Neural progenitor cell (in vitro differentiated cells): Measurements from ENCODE around the gene ATRN. TPM values are rescaled to one million over a fixed set of nuclear protein-coding genes. Genes with fewer than 3 reads are reported as not detected.

Experiments
- DNase-seq: peaks from one replicate; pipeline ENCODE4 v3.0.0-alpha.2; 2016; ENCODE audit warnings: low spot score
- H2AFZ ChIP-seq: fragments of 200-600 bp; sonication (generic); replicated peaks from 2 replicates; pipeline ENCODE4 v1.6.1; 2016; ENCODE audit warnings: antibody characterized with exemption
- H3F3A ChIP-seq: fragments of 200-600 bp; sonication (generic); 2 replicates; pipeline ENCODE4 v1.6.1; 2016; ENCODE audit warnings: antibody characterized with exemption, low read depth
- H3K27ac ChIP-seq: fragments of 200-600 bp; sonication (generic); 2 replicates; pipeline ENCODE4 v1.5.1; 2016; ENCODE audit warnings: mild to moderate bottlenecking
- H3K27me3 ChIP-seq: fragments of 200-600 bp; sonication (generic); 2 replicates; pipeline ENCODE4 v1.6.1; 2016; ENCODE audit warnings: mild to moderate bottlenecking, moderate library complexity
- H3K36me3 ChIP-seq: fragments of 200-600 bp; sonication (generic); 2 replicates; pipeline ENCODE4 v1.5.1; 2016
- H3K4me1 ChIP-seq: fragments of 200-600 bp; sonication (generic); 2 replicates; pipeline ENCODE4 v1.6.1; 2016; ENCODE audit warnings: mixed run types
- H3K4me2 ChIP-seq: fragments of 200-600 bp; sonication (generic); 2 replicates; pipeline ENCODE4 v1.6.1; 2016
- H3K4me3 ChIP-seq: fragments of 200-600 bp; sonication (generic); 2 replicates; pipeline ENCODE4 v1.5.1; 2016
- H3K79me2 ChIP-seq: fragments of 200-600 bp; sonication (generic); 2 replicates; pipeline ENCODE4 v1.6.1; 2016; ENCODE audit warnings: low read depth
- H3K9ac ChIP-seq: fragments of 200-600 bp; sonication (generic); 2 replicates; pipeline ENCODE4 v1.6.1; 2016
- H3K9me3 ChIP-seq: fragments of 200-600 bp; sonication (generic); 2 replicates; pipeline ENCODE4 v1.5.1; 2016; ENCODE audit warnings: low read depth
- H4K20me1 ChIP-seq: fragments of 200-600 bp; sonication (generic); 2 replicates; pipeline ENCODE4 v1.6.1; 2016; ENCODE audit warnings: low read depth
- H3K27ac Mint-ChIP-seq: 3 replicates; pipeline ENCODE4 v1.8.0; 2021; ENCODE audit warnings: mixed read lengths
- H3K27me3 Mint-ChIP-seq: 2 replicates; pipeline ENCODE4 v1.8.0; 2022; ENCODE audit warnings: low read depth, mild to moderate bottlenecking, inconsistent platforms, moderate library complexity, mixed read lengths; ENCODE audit not compliant: insufficient read depth
- H3K36me3 Mint-ChIP-seq: 3 replicates; pipeline ENCODE4 v1.8.0; 2021; ENCODE audit warnings: mixed read lengths
- H3K4me1 Mint-ChIP-seq: 3 replicates; pipeline ENCODE4 v1.8.0; 2021; ENCODE audit warnings: mixed read lengths
- H3K4me3 Mint-ChIP-seq: 3 replicates; pipeline ENCODE4 v1.8.0; 2021; ENCODE audit warnings: mild to moderate bottlenecking, moderate library complexity, mixed read lengths
- H3K9me3 Mint-ChIP-seq: 3 replicates; pipeline ENCODE4 v1.8.0; 2020; ENCODE audit warnings: mixed read lengths
- EZH2 ChIP-seq: fragments of 200-600 bp; sonication (generic); IDR thresholded peaks from 2 replicates; pipeline ENCODE4 v1.6.1; 2017; ENCODE audit warnings: antibody characterized with exemption, mild to moderate bottlenecking, moderate library complexity
- EZH2phosphoT487 ChIP-seq: fragments of 200-600 bp; sonication (generic); IDR thresholded peaks from 2 replicates; pipeline ENCODE4 v1.6.1; 2017; ENCODE audit warnings: antibody characterized with exemption
- total RNA-seq: library from RNA; depleted of rRNA; stranded (reverse); fragments of >200 nt; gene quantifications from 2 replicates; pipeline ENCODE4 v1.2.3, GENCODE V29; 2015; ENCODE audit warnings: low replicate concordance
- TF ChIP-seq, protein P1 (sequence below): fragments of 200-600 bp; sonication (generic); IDR thresholded peaks from 2 replicates; pipeline ENCODE4 v1.5.1; 2017; ENCODE audit warnings: antibody characterized with exemption, mild to moderate bottlenecking

ATRN gene
- total RNA-seq, 1 donor from 2014 or later: 36.8 TPM

DNA sequence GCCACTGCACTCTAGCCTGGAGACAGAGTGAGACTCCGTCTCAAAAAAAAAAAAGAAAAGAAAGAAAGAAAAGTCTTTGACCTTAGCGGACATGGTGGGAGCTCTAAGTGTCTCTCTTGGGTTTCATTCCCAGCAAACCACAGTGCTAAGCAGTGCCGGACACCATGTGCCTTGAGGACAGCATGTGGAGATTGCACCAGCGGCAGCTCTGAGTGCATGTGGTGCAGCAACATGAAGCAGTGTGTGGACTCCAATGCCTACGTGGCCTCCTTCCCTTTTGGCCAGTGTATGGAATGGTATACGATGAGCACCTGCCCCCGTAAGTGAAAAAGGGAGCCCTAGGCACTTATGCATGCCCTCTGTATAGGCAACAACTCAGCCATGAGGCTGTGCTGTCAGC, 112.9 kb downstream of the ATRN start:
- H2AFZ ChIP-seq: no peak overlapping the region
- Mint-ChIP-seq H3K4me1 (no peaks in the 10 kb centered on the region), H3K4me3 (no peak overlapping the region), H3K27ac (no peak overlapping the region), H3K36me3 (peaks cover 40% of the 10 kb centered on the region), H3K9me3 (peaks cover 4% of the 10 kb centered on the region), H3K27me3 (no peaks in the 10 kb centered on the region)
- H3K4me1 ChIP-seq: no peaks in the 10 kb centered on the region
- no peak overlapping the region for H3K27ac ChIP-seq
- H3K4me2 ChIP-seq: no peak overlapping the region
- no peaks in the 10 kb centered on the region for H3F3A ChIP-seq
- no peaks in the 10 kb centered on the region for H4K20me1 ChIP-seq
- TF ChIP-seq EZH2phosphoT487 (no peak), EZH2 (no peak)
- TF ChIP-seq, protein P1, sequence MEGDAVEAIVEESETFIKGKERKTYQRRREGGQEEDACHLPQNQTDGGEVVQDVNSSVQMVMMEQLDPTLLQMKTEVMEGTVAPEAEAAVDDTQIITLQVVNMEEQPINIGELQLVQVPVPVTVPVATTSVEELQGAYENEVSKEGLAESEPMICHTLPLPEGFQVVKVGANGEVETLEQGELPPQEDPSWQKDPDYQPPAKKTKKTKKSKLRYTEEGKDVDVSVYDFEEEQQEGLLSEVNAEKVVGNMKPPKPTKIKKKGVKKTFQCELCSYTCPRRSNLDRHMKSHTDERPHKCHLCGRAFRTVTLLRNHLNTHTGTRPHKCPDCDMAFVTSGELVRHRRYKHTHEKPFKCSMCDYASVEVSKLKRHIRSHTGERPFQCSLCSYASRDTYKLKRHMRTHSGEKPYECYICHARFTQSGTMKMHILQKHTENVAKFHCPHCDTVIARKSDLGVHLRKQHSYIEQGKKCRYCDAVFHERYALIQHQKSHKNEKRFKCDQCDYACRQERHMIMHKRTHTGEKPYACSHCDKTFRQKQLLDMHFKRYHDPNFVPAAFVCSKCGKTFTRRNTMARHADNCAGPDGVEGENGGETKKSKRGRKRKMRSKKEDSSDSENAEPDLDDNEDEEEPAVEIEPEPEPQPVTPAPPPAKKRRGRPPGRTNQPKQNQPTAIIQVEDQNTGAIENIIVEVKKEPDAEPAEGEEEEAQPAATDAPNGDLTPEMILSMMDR: no peak
- no peaks in the 10 kb centered on the region for H3K27me3 ChIP-seq
- H3K79me2 ChIP-seq: no peaks in the 10 kb centered on the region
- no peak overlapping the region for H3K4me3 ChIP-seq
- H3K36me3 ChIP-seq: peaks cover 10% of the 10 kb centered on the region
- no peak for DNase-seq
- H3K9ac ChIP-seq: no peak overlapping the region
- H3K9me3 ChIP-seq: peaks cover 7% of the 10 kb centered on the region

DNA sequence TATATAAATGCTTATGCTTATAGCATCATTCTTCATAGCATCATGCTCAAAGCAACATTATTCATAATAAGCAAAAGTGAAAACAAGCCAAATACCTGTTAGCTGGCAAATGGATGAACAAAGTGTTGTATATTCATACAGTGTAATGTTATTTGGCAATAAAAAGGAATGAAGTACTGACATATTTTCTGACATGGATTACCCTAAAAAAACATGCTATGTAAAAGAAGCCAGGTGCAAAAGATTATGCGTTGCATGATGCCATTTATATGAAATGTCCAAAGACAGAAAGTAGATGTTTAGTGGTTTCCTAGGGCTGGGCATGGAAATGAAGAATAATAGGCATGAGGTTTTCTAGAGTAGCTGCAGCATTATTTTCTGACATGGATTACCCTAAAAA, 115.3 kb downstream of the ATRN start:
- Histone ChIP-seq H4K20me1 (no peaks in the 10 kb centered on the region), H3K27me3 (no peaks in the 10 kb centered on the region), H3F3A (no peaks in the 10 kb centered on the region), H3K9ac (no peak overlapping the region), H3K4me2 (no peak overlapping the region), H3K9me3 (peaks cover 7% of the 10 kb centered on the region), H3K27ac (no peak overlapping the region), H3K36me3 (peaks cover 10% of the 10 kb centered on the region), H3K4me1 (no peaks in the 10 kb centered on the region), H2AFZ (no peak overlapping the region), H3K79me2 (no peaks in the 10 kb centered on the region), H3K4me3 (no peak overlapping the region)
- Mint-ChIP-seq H3K9me3 (peaks cover 4% of the 10 kb centered on the region), H3K27ac (no peak overlapping the region), H3K27me3 (peaks cover 6% of the 10 kb centered on the region), H3K4me3 (no peak overlapping the region), H3K36me3 (peaks cover 40% of the 10 kb centered on the region), H3K4me1 (no peaks in the 10 kb centered on the region)
- DNase-seq: no peak
- TF ChIP-seq, protein P1: no peak
- TF ChIP-seq EZH2phosphoT487 (no peak), EZH2 (no peak)

DNA sequence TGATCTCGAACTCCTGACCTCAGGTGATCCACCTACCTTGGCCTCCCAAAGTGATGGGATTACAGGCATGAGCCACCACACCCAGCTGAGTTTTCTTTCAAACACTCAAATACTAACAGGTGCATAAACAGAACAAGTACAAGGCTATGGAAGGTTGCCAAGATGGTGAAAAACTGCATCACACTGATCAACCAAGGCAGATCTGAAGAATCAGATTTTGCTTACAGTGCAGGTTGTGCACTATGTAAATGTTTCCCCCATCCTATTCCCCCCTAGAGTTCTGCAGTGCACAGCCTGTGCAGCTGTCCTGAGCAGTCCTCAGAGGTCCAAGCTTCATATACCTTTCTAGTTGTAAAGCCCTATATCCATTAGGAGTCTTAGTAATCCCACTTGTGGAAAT, 119.3 kb downstream of the ATRN start:
- no peaks in the 10 kb centered on the region for H3K4me1 ChIP-seq
- Mint-ChIP-seq H3K27me3 (peaks cover 6% of the 10 kb centered on the region), H3K4me3 (no peak overlapping the region), H3K36me3 (peaks cover 33% of the 10 kb centered on the region), H3K4me1 (no peaks in the 10 kb centered on the region), H3K9me3 (peaks cover 4% of the 10 kb centered on the region), H3K27ac (no peak overlapping the region)
- no peaks in the 10 kb centered on the region for H3F3A ChIP-seq
- H3K27me3 ChIP-seq: no peaks in the 10 kb centered on the region
- no peaks in the 10 kb centered on the region for H3K79me2 ChIP-seq
- H3K27ac ChIP-seq: no peak overlapping the region
- no peak overlapping the region for H2AFZ ChIP-seq
- no peak overlapping the region for H3K4me2 ChIP-seq
- no peak for DNase-seq
- peaks cover 10% of the 10 kb centered on the region for H3K36me3 ChIP-seq
- TF ChIP-seq EZH2phosphoT487: no peak
- TF ChIP-seq, protein P1: no peak
- TF ChIP-seq EZH2: no peak
- H3K9me3 ChIP-seq: peaks cover 7% of the 10 kb centered on the region
- no peak overlapping the region for H3K9ac ChIP-seq
- H4K20me1 ChIP-seq: no peaks in the 10 kb centered on the region
- H3K4me3 ChIP-seq: no peak overlapping the region
